Stromal cell of bone marrow (primary cell): ENCODE data around the gene HTT.
"Not testable (repeated sequence)": the region's sequence is repeated elsewhere in the genome, so short reads cannot be mapped to it uniquely, and the experiment has no call there.

ENCODE experiments used
- DNase-seq: peaks from one replicate; pipeline ENCODE4 v3.0.0-alpha.2; 2012; ENCODE audit warnings: low read depth

The HTT gene

GRCh38 chr4:3046162-3046561, 28.3 kb upstream of the HTT start:
- DNase-seq, result no peak

- DNase-seq, result no peak
Measured at GRCh38 chr4:3046623-3047022, 27.9 kb upstream of the HTT start.

GRCh38 chr4:3047464-3048286, 26.8 kb upstream of the HTT start:
- no peak for DNase-seq

- DNase-seq, result not testable (repeated sequence)
Measured at GRCh38 chr4:3051141-3051897, 23.2 kb upstream of the HTT start.

- no peak for DNase-seq
Measured at GRCh38 chr4:3054169-3054759, 20.2 kb upstream of the HTT start.

GRCh38 chr4:3059943-3060342, 14.5 kb upstream of the HTT start:
- DNase-seq, result no peak

GRCh38 chr4:3060946-3061345, 13.5 kb upstream of the HTT start:
- no peak for DNase-seq

- no peak for DNase-seq
Measured at GRCh38 chr4:3062471-3062870, 12.0 kb upstream of the HTT start.

GRCh38 chr4:3065551-3065950, 8.9 kb upstream of the HTT start:
- DNase-seq, result no peak

GRCh38 chr4:3066836-3067400, 7.6 kb upstream of the HTT start:
- DNase-seq, result no peak

- DNase-seq, result no peak
Measured at GRCh38 chr4:3067473-3068001, 6.9 kb upstream of the HTT start.

GRCh38 chr4:3069661-3070199, 4.8 kb upstream of the HTT start:
- no peak for DNase-seq

- DNase-seq, result no peak
Measured at GRCh38 chr4:3070709-3071500, 3.6 kb upstream of the HTT start.

- DNase-seq, result no peak
Measured at GRCh38 chr4:3071811-3072210, 2.7 kb upstream of the HTT start.

GRCh38 chr4:3073158-3074077, 1.1 kb upstream of the HTT start:
- no peak for DNase-seq

- DNase-seq, result peak; percentile 40
Measured at GRCh38 chr4:3074846-3075651, 568 bp downstream of the HTT start.

- DNase-seq, result no peak
Measured at GRCh38 chr4:3075652-3075981, 1.1 kb downstream of the HTT start.

GRCh38 chr4:3077796-3078195, 3.3 kb downstream of the HTT start:
- no peak for DNase-seq

- no peak for DNase-seq
Measured at GRCh38 chr4:3079694-3080123, 5.2 kb downstream of the HTT start.
